ENCODE measurements around the gene UCN. TPM values are rescaled to one million over a fixed set of nuclear protein-coding genes. Genes with fewer than 3 reads are reported as not detected.
"Not testable (repeated sequence)": the region's sequence is repeated elsewhere in the genome, so short reads cannot be mapped to it uniquely, and the experiment has no call there.

UCN gene
- total RNA-seq (2014; rRNA removed; shearing (Covaris generic)): 4.1 and 5.0 TPM in 2 replicates

GRCh38 chr2:27308359-27308881 is at the start of gene UCN:
Gene UCN, minus strand, starts transcription at chr2:27308445. Its CDS starts 550 bp downstream, at chr2:27307895.
- no peak for DNase-seq (ENCODE audit: low spot score)

GRCh38 chr2:27356382-27357181 is 48.3 kb upstream of the UCN start, which contains the start of gene GTF3C2:
Gene GTF3C2, minus strand, starts transcription at chr2:27356764. Its CDS starts 13,210 bp downstream, at chr2:27343554.
- DNase-seq (ENCODE audit: low spot score): peak; percentile 97

GRCh38 chr2:27356056-27356381 is 47.8 kb upstream of the UCN start:
- DNase-seq (ENCODE audit: low spot score): peak; percentile 66

GRCh38 chr2:27354597-27354927 is 46.3 kb upstream of the UCN start:
- no peak for DNase-seq (ENCODE audit: low spot score)

GRCh38 chr2:27353762-27354596 is 45.7 kb upstream of the UCN start:
- DNase-seq (ENCODE audit: low spot score): no peak

- DNase-seq (ENCODE audit: low spot score): not testable (repeated sequence)
Measured at GRCh38 chr2:27353386-27353761, 45.1 kb upstream of the UCN start.

- no peak for DNase-seq (ENCODE audit: low spot score)
Measured at GRCh38 chr2:27351802-27352598, 43.8 kb upstream of the UCN start.

- no peak for DNase-seq (ENCODE audit: low spot score)
Measured at GRCh38 chr2:27350106-27350693, 42.0 kb upstream of the UCN start.

GRCh38 chr2:27347641-27348040 is 39.4 kb upstream of the UCN start:
- no peak for DNase-seq (ENCODE audit: low spot score)

GRCh38 chr2:27336173-27336572 is 27.9 kb upstream of the UCN start:
- no peak for DNase-seq (ENCODE audit: low spot score)

- no peak for DNase-seq (ENCODE audit: low spot score)
Measured at GRCh38 chr2:27335311-27335710, 27.1 kb upstream of the UCN start.

GRCh38 chr2:27324720-27325119 is 16.5 kb upstream of the UCN start:
- no peak for DNase-seq (ENCODE audit: low spot score)

GRCh38 chr2:27323596-27324285 is 15.5 kb upstream of the UCN start:
- DNase-seq (ENCODE audit: low spot score): peak; percentile 35

- peak; percentile 90 for DNase-seq (ENCODE audit: low spot score)
Measured at GRCh38 chr2:27322766-27323595, 14.7 kb upstream of the UCN start, which contains the start of gene MPV17. Gene MPV17, minus strand, starts transcription at chr2:27323097. Its CDS starts 580 bp downstream, at chr2:27322517.

- peak; percentile 40 for DNase-seq (ENCODE audit: low spot score)
Measured at GRCh38 chr2:27322301-27322765, 14.1 kb upstream of the UCN start.

- peak; percentile 99 for DNase-seq (ENCODE audit: low spot score)
Measured at GRCh38 chr2:27320958-27321543, 12.8 kb upstream of the UCN start.

GRCh38 chr2:27319839-27320238 is 11.6 kb upstream of the UCN start:
- DNase-seq (ENCODE audit: low spot score): peak; percentile 43

GRCh38 chr2:27316655-27317412 is 8.6 kb upstream of the UCN start:
- no peak for DNase-seq (ENCODE audit: low spot score)

- DNase-seq (ENCODE audit: low spot score): no peak
Measured at GRCh38 chr2:27315122-27315521, 6.9 kb upstream of the UCN start.
